HCT116 (cell line): ENCODE data around the gene TCOF1. TPM values are rescaled to one million over a fixed set of nuclear protein-coding genes. Genes with fewer than 3 reads are reported as not detected.

Experiments used
- ATAC-seq: fragments of 200-7000 bp; cut with Tn5 transposase; 2 replicates; pipeline ENCODE4 v1.9.1; 2020; ENCODE audit warnings: mild to moderate bottlenecking, moderate library complexity
- BruUV-seq: library from RNA; stranded (reverse); fragments of 400-500 nt; replicated peaks from 2 replicates; lab custom pipeline; 2021; lab: Mats Ljungman, UMichigan
- CTCF ChIA-PET: fragments of 300-600 bp; sonication (Branson Sonifier 250); formaldehyde crosslinking; loops from one replicate; lab custom pipeline; 2021; ENCODE audit warnings: antibody characterized with exemption; lab: Charles Lee
- POLR2A ChIA-PET: fragments of 300-600, 350-600 bp; sonication (Branson Sonifier 250); formaldehyde crosslinking; loops from one replicate; lab custom pipeline; 2021; ENCODE audit warnings: antibody characterized with exemption; lab: Charles Lee
- RAD21 ChIA-PET, 2 experiments: fragments of 300-600 bp; sonication (Branson Sonifier 250); formaldehyde crosslinking; loops; one replicate each; lab custom pipeline; 2023; ENCODE audit warnings: low total read pairs in 2 of 2; ENCODE audit not compliant: uncharacterized antibody in 2 of 2, unreplicated experiment in 2 of 2, low non-redundant PET in 1 of 2; lab: Charles Lee
- DNase-seq: peaks from one replicate; pipeline ENCODE4 v3.0.0-alpha.2; 2010; ENCODE audit warnings: low read depth, low spot score
- H2AFZ ChIP-seq: fragments of 200-600 bp; shearing (Covaris generic), sonication (generic); 2 replicates; pipeline ENCODE4 v1.6.1; 2017; ENCODE audit warnings: low read depth, mixed run types, mixed read lengths, antibody characterized with exemption, low read length; ENCODE audit not compliant: poor library complexity, severe bottlenecking
- H3K27ac ChIP-seq: 2 replicates; pipeline ENCODE4 v1.5.1; 2012; ENCODE audit warnings: low read depth, low read length
- H3K27me3 ChIP-seq: fragments of 200-600 bp; sonication (generic); 2 replicates; pipeline ENCODE4 v1.6.1; 2016; ENCODE audit warnings: mixed run types, low read length, mixed read lengths; ENCODE audit not compliant: insufficient read depth
- H3K36me3 ChIP-seq, 2 experiments: fragments of 200-500 bp in 1 of 2; fragments of 200-600 bp in 1 of 2; sonication (Bioruptor generic) in 1 of 2; sonication (generic) in 1 of 2; 2 replicates each; pipeline versions ENCODE4 v1.5.1 to v1.6.1; 2014 to 2016; ENCODE audit warnings: low read length in 2 of 2, inconsistent platforms in 1 of 2, mixed read lengths in 1 of 2, mixed run types in 1 of 2; ENCODE audit not compliant: insufficient read depth in 2 of 2, control insufficient read depth in 1 of 2
- H3K4me1 ChIP-seq, 2 experiments: fragments of 200-600 bp in 1 of 2; sonication (generic) in 1 of 2; 2 replicates each; pipeline versions ENCODE4 v1.5.1 to v1.6.1; 2012 to 2017; ENCODE audit warnings: low read length in 2 of 2, inconsistent platforms in 1 of 2, mild to moderate bottlenecking in 1 of 2, mixed read lengths in 1 of 2, mixed run types in 1 of 2, moderate library complexity in 1 of 2; ENCODE audit not compliant: insufficient read depth in 2 of 2, control insufficient read depth in 1 of 2
- H3K4me2 ChIP-seq: fragments of 200-600 bp; sonication (generic); 2 replicates; pipeline ENCODE4 v1.6.1; 2017; ENCODE audit warnings: mixed run types, low read length, mixed read lengths
- H3K4me3 ChIP-seq, 2 experiments: fragments of 200-600 bp in 1 of 2; sonication (generic) in 1 of 2; replicated peaks in 1 of 2; 2 replicates each; pipeline ENCODE4 v1.5.1; 2011 to 2016; ENCODE audit warnings: low read length in 2 of 2, control low read depth in 1 of 2, low read depth in 1 of 2, mild to moderate bottlenecking in 1 of 2, mixed read lengths in 1 of 2, mixed run types in 1 of 2
- H3K79me2 ChIP-seq: fragments of 200-600 bp; sonication (generic); 2 replicates; pipeline ENCODE4 v1.6.1; 2017; ENCODE audit warnings: mild to moderate bottlenecking, mixed run types, low read length, moderate library complexity, mixed read lengths; ENCODE audit not compliant: insufficient read depth
- H3K9ac ChIP-seq: fragments of 200-600 bp; sonication (generic); 2 replicates; pipeline ENCODE4 v1.6.1; 2016; ENCODE audit warnings: low read length, mixed read lengths
- H3K9me2 ChIP-seq: fragments of 200-600 bp; sonication (generic), shearing (Covaris generic); 2 replicates; pipeline ENCODE4 v1.6.1; 2017; ENCODE audit warnings: mixed run types, mild to moderate bottlenecking, moderate library complexity; ENCODE audit not compliant: insufficient read depth
- H3K9me3 ChIP-seq, 2 experiments: fragments of 200-500 bp in 1 of 2; fragments of 200-600 bp in 1 of 2; sonication (Bioruptor generic) in 1 of 2; sonication (generic) in 1 of 2; 2 replicates each; pipeline ENCODE4 v1.6.1; 2014 to 2017; ENCODE audit warnings: low read length in 2 of 2, mixed read lengths in 2 of 2, inconsistent platforms in 1 of 2, low read depth in 1 of 2, mild to moderate bottlenecking in 1 of 2, mixed run types in 1 of 2, moderate library complexity in 1 of 2; ENCODE audit not compliant: control insufficient read depth in 1 of 2, insufficient read depth in 1 of 2
- H4K20me1 ChIP-seq: fragments of 200-600 bp; sonication (generic), shearing (Covaris generic); 2 replicates; pipeline ENCODE4 v1.6.1; 2017; ENCODE audit warnings: mixed run types, mild to moderate bottlenecking, moderate library complexity; ENCODE audit not compliant: insufficient read depth
- CBX3 ChIP-seq: IDR thresholded peaks from 2 replicates; pipeline ENCODE4 v1.6.1; 2012; ENCODE audit warnings: low read depth
- ELF1 ChIP-seq: IDR thresholded peaks from 2 replicates; pipeline ENCODE4 v1.6.1; 2012; ENCODE audit warnings: low read depth, borderline replicate concordance
- EZH2phosphoT487 ChIP-seq: fragments of 200-600 bp; IDR thresholded peaks from 2 replicates; pipeline ENCODE4 v1.6.1; 2018; ENCODE audit warnings: antibody characterized with exemption, borderline replicate concordance
- FOSL1 ChIP-seq: IDR thresholded peaks from 2 replicates; pipeline ENCODE4 v1.6.1; 2012; ENCODE audit warnings: low read depth
- POLR2A ChIP-seq: IDR thresholded peaks from 2 replicates; pipeline ENCODE4 v1.7.0; 2011; ENCODE audit warnings: borderline replicate concordance; ENCODE audit not compliant: insufficient read depth, insufficient read length; ENCODE audit errors: extremely low read depth
- SP1 ChIP-seq: IDR thresholded peaks from 2 replicates; pipeline ENCODE4 v1.6.1; 2012; ENCODE audit warnings: low read depth
- ZFX ChIP-seq: fragments of 450-650 bp; IDR thresholded peaks from 2 replicates; pipeline ENCODE4 v1.6.1; 2017
- ZNF274 ChIP-seq: fragments of 200-500 bp; sonication (Bioruptor generic); IDR thresholded peaks from 2 replicates; pipeline ENCODE4 v1.6.1; 2014; ENCODE audit warnings: mild to moderate bottlenecking, low read depth, low read length, inconsistent platforms
- intact Hi-C: fragments of 100-400 bp; cut with micrococcal nuclease; formaldehyde crosslinking; loops from 2 replicates; pipeline ENCODE4 v1.10.0; 2022
- total RNA-seq: library from RNA; stranded (reverse); gene quantifications from one replicate; pipeline ENCODE4 v1.2.1, GENCODE V29; 2021; ENCODE audit not compliant: unreplicated experiment
- TF ChIP-seq, protein P1 (sequence below), 3 experiments: fragments of 200-600 bp in 1 of 3; sonication (generic) in 1 of 3; IDR thresholded peaks in 2 of 3; conservative IDR thresholded peaks in 1 of 3; 2 replicates each; pipeline ENCODE4 v1.5.1; 2012 to 2017; ENCODE audit warnings: low read depth in 2 of 3, low read length in 2 of 3, antibody characterized with exemption in 1 of 3, borderline replicate concordance in 1 of 3, control low read depth in 1 of 3, mild to moderate bottlenecking in 1 of 3, mixed read lengths in 1 of 3, mixed run types in 1 of 3, moderate library complexity in 1 of 3; ENCODE audit not compliant: insufficient read depth in 1 of 3

Gene TCOF1
- total RNA-seq, 1 experiment from 2014 or later = 94.7 TPM

DNA sequence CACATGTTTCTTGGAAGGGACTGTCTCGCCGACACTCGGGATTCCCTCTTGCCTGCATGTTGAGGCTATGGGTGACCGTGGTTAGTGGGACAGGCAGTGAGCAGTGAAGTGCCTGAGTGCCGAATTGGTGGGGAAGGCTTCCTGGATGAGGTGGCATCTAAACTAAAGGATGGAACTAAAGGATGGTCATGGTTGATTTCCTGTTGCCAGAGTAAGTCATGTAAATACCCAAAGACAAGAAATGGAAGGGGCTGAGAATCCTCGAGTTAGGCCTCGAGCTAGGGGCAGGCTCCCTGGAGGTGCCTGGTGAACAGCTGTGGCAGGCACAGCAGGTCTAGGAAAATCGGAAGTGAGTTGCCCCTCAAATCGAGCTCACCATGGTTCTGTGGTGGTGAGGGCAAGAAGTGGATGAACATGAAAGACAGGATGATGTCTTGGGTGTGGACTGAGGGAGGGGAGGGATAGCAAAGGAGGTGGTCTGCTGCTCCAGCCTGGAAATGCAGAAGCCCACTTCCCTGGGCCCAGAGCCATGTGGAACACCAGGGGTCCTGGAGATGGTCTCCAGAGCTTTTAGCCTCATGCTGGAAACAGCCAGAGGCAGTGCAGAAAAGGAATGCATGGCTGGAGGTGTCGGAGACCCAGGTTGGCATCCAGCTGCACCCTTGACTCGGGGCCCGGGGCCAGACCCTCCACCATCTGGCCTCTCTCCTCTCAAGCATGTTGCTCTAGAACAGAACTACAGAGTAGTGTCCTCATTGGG lies 43.0 kb downstream of the TCOF1 start:
- no peak for TF ChIP-seq SP1
- no peak for TF ChIP-seq FOSL1
- TF ChIP-seq POLR2A = no peak
- TF ChIP-seq, protein P1, sequence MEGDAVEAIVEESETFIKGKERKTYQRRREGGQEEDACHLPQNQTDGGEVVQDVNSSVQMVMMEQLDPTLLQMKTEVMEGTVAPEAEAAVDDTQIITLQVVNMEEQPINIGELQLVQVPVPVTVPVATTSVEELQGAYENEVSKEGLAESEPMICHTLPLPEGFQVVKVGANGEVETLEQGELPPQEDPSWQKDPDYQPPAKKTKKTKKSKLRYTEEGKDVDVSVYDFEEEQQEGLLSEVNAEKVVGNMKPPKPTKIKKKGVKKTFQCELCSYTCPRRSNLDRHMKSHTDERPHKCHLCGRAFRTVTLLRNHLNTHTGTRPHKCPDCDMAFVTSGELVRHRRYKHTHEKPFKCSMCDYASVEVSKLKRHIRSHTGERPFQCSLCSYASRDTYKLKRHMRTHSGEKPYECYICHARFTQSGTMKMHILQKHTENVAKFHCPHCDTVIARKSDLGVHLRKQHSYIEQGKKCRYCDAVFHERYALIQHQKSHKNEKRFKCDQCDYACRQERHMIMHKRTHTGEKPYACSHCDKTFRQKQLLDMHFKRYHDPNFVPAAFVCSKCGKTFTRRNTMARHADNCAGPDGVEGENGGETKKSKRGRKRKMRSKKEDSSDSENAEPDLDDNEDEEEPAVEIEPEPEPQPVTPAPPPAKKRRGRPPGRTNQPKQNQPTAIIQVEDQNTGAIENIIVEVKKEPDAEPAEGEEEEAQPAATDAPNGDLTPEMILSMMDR (IDR thresholded peaks at IDR 0.05 in 2 of 3, conservative IDR thresholded peaks at IDR 0.05 in 1 of 3; ENCODE audit: borderline replicate concordance in 1 of 3, insufficient read depth in 1 of 3, low read depth in 2 of 3, low read length in 2 of 3) = no peak
- TF ChIP-seq ELF1 = no peak
- no peaks in the 10 kb centered on the region for H3K9me3 ChIP-seq
- ATAC-seq = no peak
- H2AFZ ChIP-seq = no peak overlapping the region
- intact Hi-C loops = no loop called here
- RAD21 ChIA-PET = no interaction called here
- no TSS peak for BruUV-seq
- H3K36me3 ChIP-seq = peaks cover 24 to 32% of the 10 kb centered on the region in 2 experiments; a peak in 3 of 4 replicates
- CTCF ChIA-PET = no interaction called here
- H3K4me1 ChIP-seq = no peaks in the 10 kb centered on the region
- H3K79me2 ChIP-seq = no peaks in the 10 kb centered on the region
- no peak for DNase-seq
- no peak overlapping the region for H3K4me3 ChIP-seq
- no peak overlapping the region for H3K4me2 ChIP-seq
- no peak overlapping the region for H3K27ac ChIP-seq
- H4K20me1 ChIP-seq = no peaks in the 10 kb centered on the region
- H3K9ac ChIP-seq = no peak overlapping the region
- no peaks in the 10 kb centered on the region for H3K9me2 ChIP-seq
- H3K27me3 ChIP-seq = no peaks in the 10 kb centered on the region
- POLR2A ChIA-PET = no interaction called here

DNA sequence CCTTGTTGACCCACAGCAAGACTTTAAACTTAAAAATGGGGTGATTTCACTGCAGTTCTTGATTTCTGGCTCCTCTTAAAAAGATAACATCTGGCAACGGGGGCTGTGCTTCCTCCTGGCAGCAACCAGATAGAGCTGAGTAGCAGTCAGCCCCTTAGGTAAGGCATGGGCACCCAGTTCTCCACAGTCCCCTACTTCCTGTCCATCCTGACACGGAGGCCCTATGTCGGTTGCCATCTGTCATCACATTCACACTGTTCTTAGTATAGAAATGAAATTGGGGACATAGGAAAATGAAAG lies 43.5 kb downstream of the TCOF1 start:
- DNase-seq = no peak
- H3K4me3 ChIP-seq = no peak overlapping the region
- H3K4me2 ChIP-seq = no peak overlapping the region
- H3K4me1 ChIP-seq = no peaks in the 10 kb centered on the region
- H3K27me3 ChIP-seq = no peaks in the 10 kb centered on the region
- no peak for TF ChIP-seq ZNF274
- no peak for TF ChIP-seq CBX3
- no peak for TF ChIP-seq ZFX
- TF ChIP-seq EZH2phosphoT487 = no peak
- ChIA-PET POLR2A (no interaction called here), CTCF (no interaction called here), RAD21 (no interaction called here)
- H3K9ac ChIP-seq = no peak overlapping the region
- no peaks in the 10 kb centered on the region for H3K9me2 ChIP-seq
- H4K20me1 ChIP-seq = no peaks in the 10 kb centered on the region
- no peak overlapping the region for H2AFZ ChIP-seq
- no TSS peak for BruUV-seq
- H3K79me2 ChIP-seq = no peaks in the 10 kb centered on the region
- no peak for ATAC-seq
- intact Hi-C loops = no loop called here
- no peak overlapping the region for H3K27ac ChIP-seq
- no peaks in the 10 kb centered on the region for H3K9me3 ChIP-seq
- peaks cover 19 to 28% of the 10 kb centered on the region in 2 experiments; a peak in 3 of 4 replicates for H3K36me3 ChIP-seq
